HL-60 (cell line): Measurements from ENCODE around the gene PDGFC.

Experiments used
- DNase-seq, 2 experiments: peaks; one replicate each; pipeline ENCODE4 v3.0.0-alpha.2; 2010 to 2020; ENCODE audit warnings: low read depth in 1 of 2, low spot score in 1 of 2
- H3K27ac ChIP-seq: fragments of 250-450 bp; sonication (Bioruptor Pico); replicated peaks from 2 replicates; pipeline ENCODE4 v1.5.1; 2020; ENCODE audit warnings: mild to moderate bottlenecking, moderate library complexity
- H3K27me3 ChIP-seq: fragments of 250-450 bp; sonication (Bioruptor Pico); 2 replicates; pipeline ENCODE4 v1.5.1; 2021; ENCODE audit warnings: mild to moderate bottlenecking, moderate library complexity; ENCODE audit not compliant: insufficient read depth, poor library complexity, severe bottlenecking
- H3K4me3 ChIP-seq: replicated peaks from 2 replicates; pipeline ENCODE4 v1.5.1; 2011; ENCODE audit warnings: mild to moderate bottlenecking, control low read depth, low read length; ENCODE audit not compliant: insufficient read depth
- CTCF ChIP-seq: IDR thresholded peaks from one replicate; pipeline ENCODE4 v1.5.1; 2011; ENCODE audit warnings: low read length, control low read depth, inconsistent platforms; ENCODE audit not compliant: insufficient read depth
- GABPA ChIP-seq: IDR thresholded peaks from 2 replicates; pipeline ENCODE4 v1.6.1; 2012; ENCODE audit warnings: low read depth
- POLR2AphosphoS5 ChIP-seq: IDR thresholded peaks from 2 replicates; pipeline ENCODE4 v1.6.1; 2012; ENCODE audit warnings: low read depth
- SPI1 ChIP-seq: IDR thresholded peaks from 2 replicates; pipeline ENCODE4 v1.6.1; 2012; ENCODE audit warnings: low read depth, mild to moderate bottlenecking, borderline replicate concordance
- TF ChIP-seq, protein P1 (sequence below): IDR thresholded peaks from 2 replicates; pipeline ENCODE4 v1.6.1; 2012; ENCODE audit warnings: low read depth; ENCODE audit not compliant: insufficient replicate concordance

Gene PDGFC

DNA sequence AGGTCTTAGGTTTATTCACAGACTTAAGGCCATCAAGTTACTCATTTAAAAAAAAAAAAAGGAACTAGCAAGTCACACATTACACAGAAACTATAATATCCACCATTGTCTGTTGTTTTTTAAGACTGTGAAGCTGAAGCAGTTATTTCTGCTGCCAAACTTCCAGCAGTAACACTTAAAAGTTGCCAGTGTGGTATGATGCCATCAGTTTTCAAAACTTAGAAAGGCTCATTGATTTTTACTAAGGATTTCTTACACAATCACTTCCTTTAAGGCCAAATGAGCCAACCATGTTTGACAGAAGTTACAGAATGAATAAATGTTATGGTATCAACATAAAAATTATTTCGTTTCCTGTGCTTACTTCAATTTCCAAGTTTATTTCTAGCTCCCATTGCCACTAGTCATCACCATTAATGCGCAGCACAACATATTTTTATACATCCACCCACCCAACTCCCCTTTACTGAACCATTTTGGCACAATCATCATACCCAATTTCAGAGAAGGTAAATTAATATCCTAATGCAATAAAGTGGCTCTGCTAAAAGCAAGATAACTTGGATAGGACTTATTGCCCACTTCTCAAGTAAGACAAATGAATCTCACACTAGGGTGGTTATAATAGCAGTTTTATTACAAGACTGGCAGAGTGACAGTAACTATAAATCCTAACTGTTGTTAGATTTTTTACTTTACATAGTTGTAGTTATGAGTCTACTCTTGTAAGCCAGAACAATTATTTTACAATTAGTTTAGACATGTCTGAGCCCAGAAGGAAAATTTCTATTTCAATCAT lies 13.1 kb downstream of the PDGFC start:
- no peak overlapping the region for H3K27ac ChIP-seq
- H3K4me3 ChIP-seq = no peak overlapping the region
- DNase-seq = no peak
- no peaks in the 10 kb centered on the region for H3K27me3 ChIP-seq
- TF ChIP-seq CTCF (no peak), POLR2AphosphoS5 (no peak), GABPA (no peak), SPI1 (no peak)
- TF ChIP-seq, protein P1, sequence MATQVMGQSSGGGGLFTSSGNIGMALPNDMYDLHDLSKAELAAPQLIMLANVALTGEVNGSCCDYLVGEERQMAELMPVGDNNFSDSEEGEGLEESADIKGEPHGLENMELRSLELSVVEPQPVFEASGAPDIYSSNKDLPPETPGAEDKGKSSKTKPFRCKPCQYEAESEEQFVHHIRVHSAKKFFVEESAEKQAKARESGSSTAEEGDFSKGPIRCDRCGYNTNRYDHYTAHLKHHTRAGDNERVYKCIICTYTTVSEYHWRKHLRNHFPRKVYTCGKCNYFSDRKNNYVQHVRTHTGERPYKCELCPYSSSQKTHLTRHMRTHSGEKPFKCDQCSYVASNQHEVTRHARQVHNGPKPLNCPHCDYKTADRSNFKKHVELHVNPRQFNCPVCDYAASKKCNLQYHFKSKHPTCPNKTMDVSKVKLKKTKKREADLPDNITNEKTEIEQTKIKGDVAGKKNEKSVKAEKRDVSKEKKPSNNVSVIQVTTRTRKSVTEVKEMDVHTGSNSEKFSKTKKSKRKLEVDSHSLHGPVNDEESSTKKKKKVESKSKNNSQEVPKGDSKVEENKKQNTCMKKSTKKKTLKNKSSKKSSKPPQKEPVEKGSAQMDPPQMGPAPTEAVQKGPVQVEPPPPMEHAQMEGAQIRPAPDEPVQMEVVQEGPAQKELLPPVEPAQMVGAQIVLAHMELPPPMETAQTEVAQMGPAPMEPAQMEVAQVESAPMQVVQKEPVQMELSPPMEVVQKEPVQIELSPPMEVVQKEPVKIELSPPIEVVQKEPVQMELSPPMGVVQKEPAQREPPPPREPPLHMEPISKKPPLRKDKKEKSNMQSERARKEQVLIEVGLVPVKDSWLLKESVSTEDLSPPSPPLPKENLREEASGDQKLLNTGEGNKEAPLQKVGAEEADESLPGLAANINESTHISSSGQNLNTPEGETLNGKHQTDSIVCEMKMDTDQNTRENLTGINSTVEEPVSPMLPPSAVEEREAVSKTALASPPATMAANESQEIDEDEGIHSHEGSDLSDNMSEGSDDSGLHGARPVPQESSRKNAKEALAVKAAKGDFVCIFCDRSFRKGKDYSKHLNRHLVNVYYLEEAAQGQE = no peak

DNA sequence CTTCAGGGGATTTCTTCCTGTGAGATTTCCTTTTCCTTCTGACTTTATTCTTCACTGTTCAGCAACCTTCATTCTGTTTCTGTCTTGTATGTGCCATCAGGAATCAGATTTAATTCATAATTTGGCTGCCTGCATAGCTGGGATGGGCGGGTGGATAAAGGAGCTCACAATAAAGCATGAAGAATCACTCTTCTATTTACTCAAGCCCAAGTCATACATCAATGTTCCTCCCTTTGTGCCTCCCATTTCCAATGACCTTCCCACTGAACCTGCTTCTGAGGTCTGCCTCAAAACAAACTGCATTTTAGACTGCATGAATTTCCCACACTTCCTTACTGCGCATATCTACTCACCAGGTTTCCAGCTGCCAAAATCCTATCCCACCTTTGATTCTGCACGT lies 14.0 kb downstream of the PDGFC start:
- Histone ChIP-seq H3K27me3 (no peaks in the 10 kb centered on the region), H3K4me3 (no peak overlapping the region), H3K27ac (no peak overlapping the region)
- no peak for DNase-seq
- TF ChIP-seq, protein P1 = no peak
- no peak for TF ChIP-seq GABPA
- TF ChIP-seq SPI1 = no peak
- no peak for TF ChIP-seq CTCF
- TF ChIP-seq POLR2AphosphoS5 = no peak

- Histone ChIP-seq H3K27ac (no peak overlapping the region), H3K27me3 (no peaks in the 10 kb centered on the region), H3K4me3 (no peak overlapping the region)
- TF ChIP-seq, protein P1 = no peak
- no peak for TF ChIP-seq GABPA
- TF ChIP-seq POLR2AphosphoS5 = no peak
- no peak for TF ChIP-seq SPI1
- no peak for DNase-seq
Observed at GRCh38 chr4:156956826-156957368, 14.7 kb downstream of the PDGFC start.
